Measurements from ENCODE around the gene WNT8B.
A peak's percentile ranks its signal among the peaks of the same experiment; 100 is the strongest.

Gene WNT8B

GRCh38 chr10:100438674-100439315, 24.0 kb upstream of the WNT8B start:
- Histone ChIP-seq H2AFZ (ENCODE audit: low read length) (no peak overlapping the region), H3K9me3 (ENCODE audit: insufficient read depth, low read depth, low read length) (no peaks in the 10 kb centered on the region)

DNA sequence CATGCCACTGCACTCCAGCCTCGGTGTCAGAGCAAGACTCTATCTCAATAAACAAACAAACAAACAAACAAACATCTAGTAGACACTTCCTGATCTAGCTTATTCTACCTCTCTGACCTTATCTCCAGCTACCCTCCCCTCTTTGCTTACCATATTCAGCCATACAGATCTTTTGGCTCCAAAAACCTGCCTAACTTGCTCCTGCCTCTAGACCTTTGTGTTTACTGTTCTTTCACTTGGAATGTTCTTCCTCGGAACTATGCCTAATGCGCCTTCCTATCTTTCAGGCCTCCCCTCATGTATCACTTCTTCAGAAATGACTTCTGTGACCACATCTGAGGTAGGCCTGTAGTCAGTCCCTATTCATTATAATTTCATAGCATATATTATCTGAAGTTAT, 20.3 kb upstream of the WNT8B start:
- TF ChIP-seq, protein P1, sequence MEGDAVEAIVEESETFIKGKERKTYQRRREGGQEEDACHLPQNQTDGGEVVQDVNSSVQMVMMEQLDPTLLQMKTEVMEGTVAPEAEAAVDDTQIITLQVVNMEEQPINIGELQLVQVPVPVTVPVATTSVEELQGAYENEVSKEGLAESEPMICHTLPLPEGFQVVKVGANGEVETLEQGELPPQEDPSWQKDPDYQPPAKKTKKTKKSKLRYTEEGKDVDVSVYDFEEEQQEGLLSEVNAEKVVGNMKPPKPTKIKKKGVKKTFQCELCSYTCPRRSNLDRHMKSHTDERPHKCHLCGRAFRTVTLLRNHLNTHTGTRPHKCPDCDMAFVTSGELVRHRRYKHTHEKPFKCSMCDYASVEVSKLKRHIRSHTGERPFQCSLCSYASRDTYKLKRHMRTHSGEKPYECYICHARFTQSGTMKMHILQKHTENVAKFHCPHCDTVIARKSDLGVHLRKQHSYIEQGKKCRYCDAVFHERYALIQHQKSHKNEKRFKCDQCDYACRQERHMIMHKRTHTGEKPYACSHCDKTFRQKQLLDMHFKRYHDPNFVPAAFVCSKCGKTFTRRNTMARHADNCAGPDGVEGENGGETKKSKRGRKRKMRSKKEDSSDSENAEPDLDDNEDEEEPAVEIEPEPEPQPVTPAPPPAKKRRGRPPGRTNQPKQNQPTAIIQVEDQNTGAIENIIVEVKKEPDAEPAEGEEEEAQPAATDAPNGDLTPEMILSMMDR (conservative IDR thresholded peaks at IDR 0.05; ENCODE audit: low read length): no peak
- TF ChIP-seq EZH2phosphoT487 (IDR thresholded peaks at IDR 0.05; ENCODE audit: borderline replicate concordance): no peak
- H3K4me3 ChIP-seq (ENCODE audit: low read length, poor library complexity, severe bottlenecking): no peak overlapping the region
- no peaks in the 10 kb centered on the region for H3K27me3 ChIP-seq (ENCODE audit: insufficient read depth, low read length, poor library complexity, severe bottlenecking)
- H3K9me3 ChIP-seq (ENCODE audit: insufficient read depth, low read depth, low read length): no peaks in the 10 kb centered on the region
- H3K9ac ChIP-seq (ENCODE audit: low read depth, low read length, poor library complexity, severe bottlenecking): no peak overlapping the region
- H4K20me1 ChIP-seq (ENCODE audit: insufficient read depth, low read length, poor library complexity, severe bottlenecking): no peaks in the 10 kb centered on the region
- no peaks in the 10 kb centered on the region for H3K4me1 ChIP-seq (ENCODE audit: insufficient read depth, low read length, poor library complexity, severe bottlenecking)
- no peaks in the 10 kb centered on the region for H3F3A ChIP-seq (ENCODE audit: low read depth)
- no peak overlapping the region for H2AFZ ChIP-seq (ENCODE audit: low read length)
- no peak overlapping the region for H3K4me2 ChIP-seq (ENCODE audit: low read depth, low read length, poor library complexity, severe bottlenecking)
- H3K79me2 ChIP-seq (ENCODE audit: insufficient read depth, low read length): no peaks in the 10 kb centered on the region
- no peaks in the 10 kb centered on the region for H3K9me2 ChIP-seq (replicated peaks; ENCODE audit: low read depth, low read length)
- H3K36me3 ChIP-seq (ENCODE audit: insufficient read depth, low read length): no peaks in the 10 kb centered on the region

More at GRCh38 chr10:100438674-100439315, 24.0 kb upstream of the WNT8B start:
- no peaks in the 10 kb centered on the region for H3F3A ChIP-seq (ENCODE audit: low read depth)
- no peaks in the 10 kb centered on the region for H3K4me1 ChIP-seq (ENCODE audit: insufficient read depth, low read length, poor library complexity, severe bottlenecking)
- H3K36me3 ChIP-seq (ENCODE audit: insufficient read depth, low read length): no peaks in the 10 kb centered on the region
- TF ChIP-seq EZH2phosphoT487 (IDR thresholded peaks at IDR 0.05; ENCODE audit: borderline replicate concordance): no peak
- TF ChIP-seq, protein P1 (conservative IDR thresholded peaks at IDR 0.05; ENCODE audit: low read length): no peak
- no peak overlapping the region for H3K4me2 ChIP-seq (ENCODE audit: low read depth, low read length, poor library complexity, severe bottlenecking)
- H3K79me2 ChIP-seq (ENCODE audit: insufficient read depth, low read length): no peaks in the 10 kb centered on the region
- H3K27me3 ChIP-seq (ENCODE audit: insufficient read depth, low read length, poor library complexity, severe bottlenecking): no peaks in the 10 kb centered on the region
- no peak overlapping the region for H3K9ac ChIP-seq (ENCODE audit: low read depth, low read length, poor library complexity, severe bottlenecking)
- H4K20me1 ChIP-seq (ENCODE audit: insufficient read depth, low read length, poor library complexity, severe bottlenecking): no peaks in the 10 kb centered on the region
- H3K9me2 ChIP-seq (replicated peaks; ENCODE audit: low read depth, low read length): no peaks in the 10 kb centered on the region
- no peak overlapping the region for H3K4me3 ChIP-seq (ENCODE audit: low read length, poor library complexity, severe bottlenecking)

- Histone ChIP-seq H3K4me3 (ENCODE audit: low read length, poor library complexity, severe bottlenecking) (no peak overlapping the region), H3K27me3 (ENCODE audit: insufficient read depth, low read length, poor library complexity, severe bottlenecking) (no peaks in the 10 kb centered on the region), H3K9ac (ENCODE audit: low read depth, low read length, poor library complexity, severe bottlenecking) (no peak overlapping the region), H3F3A (ENCODE audit: low read depth) (no peaks in the 10 kb centered on the region), H3K9me3 (ENCODE audit: insufficient read depth, low read depth, low read length) (no peaks in the 10 kb centered on the region), H3K4me1 (ENCODE audit: insufficient read depth, low read length, poor library complexity, severe bottlenecking) (no peaks in the 10 kb centered on the region), H3K36me3 (ENCODE audit: insufficient read depth, low read length) (no peaks in the 10 kb centered on the region), H3K79me2 (ENCODE audit: insufficient read depth, low read length) (no peaks in the 10 kb centered on the region), H3K9me2 (replicated peaks; ENCODE audit: low read depth, low read length) (no peaks in the 10 kb centered on the region), H4K20me1 (ENCODE audit: insufficient read depth, low read length, poor library complexity, severe bottlenecking) (no peaks in the 10 kb centered on the region), H2AFZ (ENCODE audit: low read length) (no peak overlapping the region), H3K4me2 (ENCODE audit: low read depth, low read length, poor library complexity, severe bottlenecking) (no peak overlapping the region)
- TF ChIP-seq, protein P1 (conservative IDR thresholded peaks at IDR 0.05; ENCODE audit: low read length): peak; percentile 20; the same call in 1 of the 2 replicates
- no peak for TF ChIP-seq EZH2phosphoT487 (IDR thresholded peaks at IDR 0.05; ENCODE audit: borderline replicate concordance)
Measured at GRCh38 chr10:100446130-100446761, 16.6 kb upstream of the WNT8B start.
